SH-SY5Y (cell line): ENCODE measurements around the gene GJA3.

ENCODE experiments used
- GATA2 ChIP-seq: IDR thresholded peaks from 2 replicates; pipeline ENCODE4 v1.6.1; 2011; ENCODE audit warnings: mild to moderate bottlenecking, low read depth, low read length
- GATA3 ChIP-seq: IDR thresholded peaks from 2 replicates; pipeline ENCODE4 v1.6.1; 2011; ENCODE audit warnings: low read depth, mild to moderate bottlenecking, low read length, moderate library complexity

- TF ChIP-seq GATA2 (no peak), GATA3 (no peak)
Measured at GRCh38 chr13:20177049-20177831, 16.4 kb upstream of the GJA3 start.
